Neuronal stem cell (in vitro differentiated cells): ENCODE measurements around the gene WWOX.

Experiments
- DNase-seq: peaks from one replicate; pipeline ENCODE4 v3.0.0-alpha.2; 2013; ENCODE audit warnings: low spot score
- H2AFZ ChIP-seq: one replicate; pipeline ENCODE4 v1.6.1; 2013; ENCODE audit warnings: mild to moderate bottlenecking, low read length, inconsistent platforms
- H2AK5ac ChIP-seq: 2 replicates; pipeline ENCODE4 v1.6.1; 2013; ENCODE audit warnings: low read depth, mild to moderate bottlenecking, inconsistent platforms, low read length, moderate library complexity, mixed read lengths
- H2BK120ac ChIP-seq: 2 replicates; pipeline ENCODE4 v1.6.1; 2013; ENCODE audit warnings: low read depth, mild to moderate bottlenecking, inconsistent platforms, low read length, moderate library complexity, mixed read lengths
- H2BK12ac ChIP-seq: one replicate; pipeline ENCODE4 v1.6.1; 2013; ENCODE audit warnings: low read length, inconsistent platforms
- H2BK15ac ChIP-seq: 2 replicates; pipeline ENCODE4 v1.6.1; 2013; ENCODE audit warnings: mild to moderate bottlenecking, low read length, inconsistent platforms, mixed read lengths
- H2BK5ac ChIP-seq: one replicate; pipeline ENCODE4 v1.6.1; 2013; ENCODE audit warnings: inconsistent platforms, mild to moderate bottlenecking, low read length, moderate library complexity
- H3K14ac ChIP-seq: one replicate; pipeline ENCODE4 v1.6.1; 2013; ENCODE audit warnings: low read length, inconsistent platforms
- H3K18ac ChIP-seq: 2 replicates; pipeline ENCODE4 v1.6.1; 2013; ENCODE audit warnings: low read length, inconsistent platforms
- H3K23ac ChIP-seq: 2 replicates; pipeline ENCODE4 v1.6.1; 2013; ENCODE audit warnings: low read depth, mild to moderate bottlenecking, mixed read lengths, low read length, inconsistent platforms; ENCODE audit not compliant: poor library complexity
- H3K27ac ChIP-seq: replicated peaks from 3 replicates; pipeline ENCODE4 v1.5.1; 2013; ENCODE audit warnings: low read length, inconsistent platforms
- H3K27me3 ChIP-seq, 3 experiments: 2 replicates each; pipeline ENCODE4 v1.6.1; 2013; ENCODE audit warnings: low read length in 3 of 3, mild to moderate bottlenecking in 2 of 3, inconsistent platforms in 1 of 3, low read depth in 1 of 3, mixed read lengths in 1 of 3, moderate library complexity in 1 of 3; ENCODE audit not compliant: control insufficient read depth in 3 of 3, insufficient read depth in 3 of 3
- H3K36me3 ChIP-seq, 2 donors: replicated peaks in 1 of 2; 2 replicates each; pipeline ENCODE4 v1.6.1; 2013; ENCODE audit warnings: low read length in 2 of 2; ENCODE audit not compliant: control insufficient read depth in 2 of 2, insufficient read depth in 2 of 2
- H3K4ac ChIP-seq: 2 replicates; pipeline ENCODE4 v1.6.1; 2013; ENCODE audit warnings: inconsistent platforms, mild to moderate bottlenecking, low read length, moderate library complexity
- H3K4me1 ChIP-seq, 2 donors: 1 replicate in 1 of 2; 2 replicates in 1 of 2; pipeline ENCODE4 v1.6.1; 2013; ENCODE audit warnings: low read length in 2 of 2, low read depth in 1 of 2; ENCODE audit not compliant: control insufficient read depth in 2 of 2, insufficient read depth in 1 of 2
- H3K4me2 ChIP-seq: one replicate; pipeline ENCODE4 v1.6.1; 2013; ENCODE audit warnings: mild to moderate bottlenecking, low read length, inconsistent platforms; ENCODE audit not compliant: insufficient read depth, poor library complexity, severe bottlenecking
- H3K4me3 ChIP-seq, 2 donors: 2 replicates each; pipeline ENCODE4 v1.5.1; 2013; ENCODE audit warnings: low read length in 2 of 2, mild to moderate bottlenecking in 2 of 2, inconsistent platforms in 1 of 2, moderate library complexity in 1 of 2
- H3K79me1 ChIP-seq: one replicate; pipeline ENCODE4 v1.6.1; 2013; ENCODE audit warnings: low read depth, mild to moderate bottlenecking, inconsistent platforms, low read length, moderate library complexity
- H3K9ac ChIP-seq: one replicate; pipeline ENCODE4 v1.6.1; 2013; ENCODE audit warnings: mild to moderate bottlenecking, low read depth, low read length, inconsistent platforms; ENCODE audit not compliant: poor library complexity
- H3K9me3 ChIP-seq, 2 donors: replicated peaks in 1 of 2; 2 replicates each; pipeline versions ENCODE3 to v1.6.1; 2013; ENCODE audit warnings: low read length in 2 of 2, mild to moderate bottlenecking in 2 of 2, inconsistent platforms in 1 of 2, low read depth in 1 of 2, mixed read lengths in 1 of 2, moderate library complexity in 1 of 2; ENCODE audit not compliant: control insufficient read depth in 2 of 2, insufficient read depth in 1 of 2
- H4K8ac ChIP-seq: one replicate; pipeline ENCODE4 v1.6.1; 2013; ENCODE audit warnings: low read depth, mild to moderate bottlenecking, inconsistent platforms, low read length, moderate library complexity
- H4K91ac ChIP-seq: one replicate; pipeline ENCODE4 v1.6.1; 2013; ENCODE audit warnings: low read length, low read depth, mild to moderate bottlenecking, inconsistent platforms; ENCODE audit not compliant: poor library complexity
- WGBS, 2 donors: extraction: QIAGEN DNeasy Blood & Tissue Kit; methylation state at CpG; one replicate each; pipeline ENCODE4 v1.1.7; 2013; ENCODE audit warnings: missing lambda C conversion rate in 2 of 2, mixed read lengths in 1 of 2; ENCODE audit not compliant: insufficient read length in 2 of 2, insufficient replicate concordance in 1 of 2; ENCODE audit errors: extremely low coverage in 2 of 2; 5-methylcytosine and 5-hydroxymethylcytosine counted together

WWOX gene

GRCh38 chr16:78576941-78577340, 477.5 kb downstream of the WWOX start:
- Histone ChIP-seq H3K4ac (no peak overlapping the region), H2BK15ac (no peak overlapping the region), H3K27me3 (no peaks in the 10 kb centered on the region), H4K8ac (no peak overlapping the region), H2BK5ac (no peak overlapping the region), H4K91ac (no peak overlapping the region), H2AFZ (no peak overlapping the region), H3K79me1 (no peaks in the 10 kb centered on the region), H3K9ac (no peak overlapping the region), H2BK120ac (no peak overlapping the region), H3K14ac (no peak overlapping the region), H3K4me1 (peaks cover 1 to 4% of the 10 kb centered on the region in 2 donors), H3K18ac (no peak overlapping the region), H3K36me3 (no peaks in the 10 kb centered on the region), H3K4me2 (no peak overlapping the region), H2AK5ac (no peak overlapping the region), H3K27ac (no peak overlapping the region), H3K9me3 (no peaks in the 10 kb centered on the region), H2BK12ac (no peak overlapping the region), H3K4me3 (no peak overlapping the region), H3K23ac (no peak overlapping the region)
- no peak for DNase-seq

- Histone ChIP-seq H3K4ac (no peak overlapping the region), H3K79me1 (no peaks in the 10 kb centered on the region), H3K9me3 (no peaks in the 10 kb centered on the region)
These were observed 478.2 kb downstream of the WWOX start for GRCh38 chr16:78577630-78578029.

GRCh38 chr16:78579020-78579419, 479.6 kb downstream of the WWOX start:
- Histone ChIP-seq H4K8ac (no peak overlapping the region), H3K9ac (no peak overlapping the region), H2BK5ac (no peak overlapping the region), H3K18ac (no peak overlapping the region), H2AK5ac (no peak overlapping the region), H3K9me3 (no peaks in the 10 kb centered on the region), H2AFZ (no peak overlapping the region), H3K27ac (no peak overlapping the region), H3K27me3 (no peaks in the 10 kb centered on the region), H3K4me2 (no peak overlapping the region), H3K23ac (no peak overlapping the region), H3K4me1 (peaks cover 1 to 4% of the 10 kb centered on the region in 2 donors), H4K91ac (no peak overlapping the region), H2BK120ac (no peak overlapping the region), H3K4me3 (no peak overlapping the region), H3K4ac (no peak overlapping the region), H3K14ac (no peak overlapping the region), H3K36me3 (no peaks in the 10 kb centered on the region), H2BK15ac (no peak overlapping the region), H3K79me1 (no peaks in the 10 kb centered on the region), H2BK12ac (no peak overlapping the region)
- DNase-seq, result no peak
- no CpG with 5 or more reads among the region's 7 CpGs for WGBS, 2 donors

More at GRCh38 chr16:78577630-78578029, 478.2 kb downstream of the WWOX start:
- Histone ChIP-seq H3K4me1 (peaks cover 1 to 4% of the 10 kb centered on the region in 2 donors), H2BK5ac (no peak overlapping the region), H4K8ac (no peak overlapping the region), H2BK120ac (no peak overlapping the region), H3K4me3 (no peak overlapping the region), H3K4me2 (no peak overlapping the region), H2AK5ac (no peak overlapping the region), H2AFZ (no peak overlapping the region), H3K27ac (no peak overlapping the region), H3K36me3 (no peaks in the 10 kb centered on the region), H4K91ac (no peak overlapping the region), H3K23ac (no peak overlapping the region), H2BK15ac (no peak overlapping the region), H3K18ac (no peak overlapping the region), H3K9ac (no peak overlapping the region), H3K14ac (no peak overlapping the region), H3K27me3 (no peaks in the 10 kb centered on the region), H2BK12ac (no peak overlapping the region)
- WGBS, 2 donors, result no CpG with 5 or more reads among the region's 6 CpGs
- DNase-seq, result no peak

- H3K18ac ChIP-seq, result no peak overlapping the region
- WGBS, 2 donors, result no CpG with 5 or more reads among the region's 3 CpGs
- no peak overlapping the region for H2BK120ac ChIP-seq
- H3K27ac ChIP-seq, result no peak overlapping the region
- no peak overlapping the region for H2BK12ac ChIP-seq
- H3K14ac ChIP-seq, result no peak overlapping the region
- no peaks in the 10 kb centered on the region for H3K79me1 ChIP-seq
- peaks cover 1 to 4% of the 10 kb centered on the region in 2 donors for H3K4me1 ChIP-seq
- no peak for DNase-seq
- no peak overlapping the region for H2BK15ac ChIP-seq
- no peak overlapping the region for H3K4me3 ChIP-seq
- H4K8ac ChIP-seq, result no peak overlapping the region
- no peak overlapping the region for H3K4ac ChIP-seq
- no peak overlapping the region for H3K23ac ChIP-seq
- H3K9ac ChIP-seq, result no peak overlapping the region
- no peak overlapping the region for H2AFZ ChIP-seq
- no peaks in the 10 kb centered on the region for H3K9me3 ChIP-seq
- H3K27me3 ChIP-seq, result no peaks in the 10 kb centered on the region
- no peak overlapping the region for H2BK5ac ChIP-seq
- H3K4me2 ChIP-seq, result no peak overlapping the region
- H3K36me3 ChIP-seq, result no peaks in the 10 kb centered on the region
- no peak overlapping the region for H4K91ac ChIP-seq
- H2AK5ac ChIP-seq, result no peak overlapping the region
These were observed 484.0 kb downstream of the WWOX start for GRCh38 chr16:78583441-78583840.
